Fibroblast of the aortic adventitia (primary cell): ENCODE measurements around the gene XRCC2. TPM values are rescaled to one million over a fixed set of nuclear protein-coding genes. Genes with fewer than 3 reads are reported as not detected.
"Not testable (repeated sequence)": the region's sequence is repeated elsewhere in the genome, so short reads cannot be mapped to it uniquely, and the experiment has no call there.

Experiments used
- DNase-seq: peaks from one replicate; pipeline ENCODE4 v3.0.0-alpha.2; 2010; ENCODE audit warnings: low read depth
- H3K4me3 ChIP-seq: 2 replicates; pipeline ENCODE4 v1.5.1; 2011; ENCODE audit warnings: low read depth, mild to moderate bottlenecking, control low read depth, low read length, moderate library complexity
- total RNA-seq: library from RNA; depleted of rRNA; stranded (reverse); fragments of >200 nt; gene quantifications from 2 replicates; pipeline ENCODE4 v1.2.3, GENCODE V29; 2012; ENCODE audit warnings: low replicate concordance
- TF ChIP-seq, protein P1 (sequence below): IDR thresholded peaks from 2 replicates; pipeline ENCODE4 v1.5.1; 2011; ENCODE audit warnings: mild to moderate bottlenecking, low read length, control low read depth, inconsistent platforms; ENCODE audit not compliant: insufficient read depth

Gene XRCC2
- total RNA-seq, 1 donor = 8.1 TPM

DNA sequence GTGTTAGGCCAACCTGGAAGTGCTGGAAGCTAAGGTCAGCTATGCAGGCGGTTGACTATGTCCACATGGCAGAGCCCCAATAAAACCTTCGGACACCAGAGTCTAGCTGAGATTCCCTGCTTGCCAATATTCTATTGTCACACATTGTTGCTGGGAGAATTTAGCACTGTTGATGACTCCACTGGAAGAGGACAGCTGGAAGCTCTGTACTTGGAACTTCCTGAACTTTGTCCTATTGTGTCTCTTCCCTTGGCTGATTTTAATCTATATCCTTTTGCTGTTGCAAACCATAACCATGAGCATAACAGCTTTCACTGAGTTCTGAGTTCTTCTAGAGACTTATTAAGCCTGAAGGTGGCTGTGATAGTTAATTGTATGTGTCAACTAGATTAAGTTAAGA lies 12.0 kb downstream of the XRCC2 start:
- DNase-seq = no peak
- no peak overlapping the region for H3K4me3 ChIP-seq
- TF ChIP-seq, protein P1, sequence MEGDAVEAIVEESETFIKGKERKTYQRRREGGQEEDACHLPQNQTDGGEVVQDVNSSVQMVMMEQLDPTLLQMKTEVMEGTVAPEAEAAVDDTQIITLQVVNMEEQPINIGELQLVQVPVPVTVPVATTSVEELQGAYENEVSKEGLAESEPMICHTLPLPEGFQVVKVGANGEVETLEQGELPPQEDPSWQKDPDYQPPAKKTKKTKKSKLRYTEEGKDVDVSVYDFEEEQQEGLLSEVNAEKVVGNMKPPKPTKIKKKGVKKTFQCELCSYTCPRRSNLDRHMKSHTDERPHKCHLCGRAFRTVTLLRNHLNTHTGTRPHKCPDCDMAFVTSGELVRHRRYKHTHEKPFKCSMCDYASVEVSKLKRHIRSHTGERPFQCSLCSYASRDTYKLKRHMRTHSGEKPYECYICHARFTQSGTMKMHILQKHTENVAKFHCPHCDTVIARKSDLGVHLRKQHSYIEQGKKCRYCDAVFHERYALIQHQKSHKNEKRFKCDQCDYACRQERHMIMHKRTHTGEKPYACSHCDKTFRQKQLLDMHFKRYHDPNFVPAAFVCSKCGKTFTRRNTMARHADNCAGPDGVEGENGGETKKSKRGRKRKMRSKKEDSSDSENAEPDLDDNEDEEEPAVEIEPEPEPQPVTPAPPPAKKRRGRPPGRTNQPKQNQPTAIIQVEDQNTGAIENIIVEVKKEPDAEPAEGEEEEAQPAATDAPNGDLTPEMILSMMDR = no peak

DNA sequence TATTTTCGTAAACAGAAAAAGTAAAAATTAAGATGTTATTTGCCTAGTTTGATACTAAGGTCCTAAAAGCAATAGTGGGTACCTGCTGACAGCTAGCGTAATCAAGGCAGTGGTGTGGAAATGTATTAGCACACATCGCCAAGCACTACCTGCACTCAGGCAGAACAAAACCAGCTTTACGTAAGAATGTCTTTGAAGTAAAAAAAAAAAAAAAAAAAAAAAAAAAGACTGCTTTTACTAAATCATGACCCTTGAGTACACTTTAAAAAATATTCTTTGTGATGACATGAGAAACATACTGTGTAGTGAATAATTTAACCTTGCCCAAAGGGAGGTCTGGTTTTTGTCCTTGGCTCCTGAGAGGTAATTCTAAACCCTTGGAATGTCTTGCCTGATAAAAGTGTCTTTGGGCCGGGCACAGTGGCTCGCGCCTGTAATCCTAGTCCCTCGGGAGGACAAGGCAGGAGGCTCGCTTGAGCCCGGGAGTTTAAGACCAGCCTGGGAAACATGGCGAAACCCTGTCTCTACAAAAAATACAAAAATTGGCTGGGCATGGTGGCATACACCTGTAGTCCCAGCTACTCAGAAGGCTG lies 12.7 kb downstream of the XRCC2 start:
- DNase-seq = peak; percentile 32
- TF ChIP-seq, protein P1 = no peak

GRCh38 chr7:152661479-152661878 lies 14.5 kb downstream of the XRCC2 start:
- TF ChIP-seq, protein P1 = no peak
- no peak overlapping the region for H3K4me3 ChIP-seq
- no peak for DNase-seq

More for the DNA sequence above, 12.7 kb downstream of the XRCC2 start:
- H3K4me3 ChIP-seq = no peak overlapping the region

DNA sequence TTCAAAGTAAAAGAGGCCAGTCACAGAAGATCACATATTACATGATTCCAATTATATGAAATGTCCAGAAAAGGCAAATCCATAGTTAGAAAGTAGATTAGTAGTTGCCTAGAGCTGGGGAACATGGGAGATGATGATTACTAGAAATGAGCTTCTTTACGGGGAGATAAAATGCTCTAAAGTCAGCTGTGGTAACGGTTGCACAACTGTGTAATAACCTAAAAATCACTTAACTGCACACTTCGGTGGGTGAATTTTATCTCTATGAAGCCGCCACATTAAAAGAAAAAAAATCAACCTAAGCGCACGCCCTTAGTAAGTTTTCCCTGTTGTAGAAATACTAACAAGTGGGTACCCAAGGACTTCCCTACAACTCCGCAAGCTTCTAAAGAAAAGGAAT lies 15.9 kb downstream of the XRCC2 start:
- TF ChIP-seq, protein P1 = no peak
- no peak overlapping the region for H3K4me3 ChIP-seq
- DNase-seq = no peak

DNA sequence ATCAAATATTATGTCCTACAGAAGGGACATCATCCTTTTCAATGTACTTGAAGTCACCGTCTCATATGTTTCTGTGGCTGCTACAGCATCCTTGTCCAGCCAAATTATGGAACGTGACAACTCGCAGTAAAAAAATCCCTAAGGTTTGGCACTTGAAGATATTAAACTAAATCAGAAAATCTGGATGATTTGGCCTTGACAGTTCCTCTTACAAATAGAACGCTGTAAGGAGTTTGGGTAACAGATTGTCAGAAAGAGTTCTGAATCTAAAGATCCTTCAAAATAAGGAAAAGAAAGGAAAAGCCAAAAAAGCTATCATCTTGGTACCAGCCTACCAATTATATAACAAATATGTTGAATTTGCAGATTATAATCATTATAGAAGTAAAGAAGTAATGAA lies 21.0 kb downstream of the XRCC2 start:
- no peak for DNase-seq
- TF ChIP-seq, protein P1 = no peak
- no peak overlapping the region for H3K4me3 ChIP-seq

GRCh38 chr7:152649220-152649619 lies 26.7 kb downstream of the XRCC2 start:
- H3K4me3 ChIP-seq = no peak overlapping the region
- DNase-seq = no peak
- TF ChIP-seq, protein P1 = no peak

DNA sequence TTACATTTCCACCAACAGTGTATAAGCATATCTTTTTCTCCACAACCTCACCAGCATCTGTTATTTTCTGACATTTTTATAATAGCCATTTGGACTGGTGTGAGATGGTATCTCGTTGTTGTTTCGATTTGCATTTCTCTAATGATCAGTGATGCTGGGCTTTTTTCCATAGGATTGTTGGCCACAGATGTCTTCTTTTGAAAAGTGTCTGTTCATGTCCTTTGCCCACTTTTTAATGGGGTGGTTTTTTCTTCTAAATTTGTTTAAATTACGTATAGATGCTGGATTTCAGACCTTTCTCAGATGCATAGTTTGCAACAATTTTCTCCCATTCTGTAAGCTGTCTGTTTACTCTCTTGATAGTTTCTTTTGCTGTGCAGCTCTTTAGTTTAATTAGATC lies 28.9 kb downstream of the XRCC2 start:
- no peak overlapping the region for H3K4me3 ChIP-seq
- TF ChIP-seq, protein P1 = no peak
- no peak for DNase-seq

DNA sequence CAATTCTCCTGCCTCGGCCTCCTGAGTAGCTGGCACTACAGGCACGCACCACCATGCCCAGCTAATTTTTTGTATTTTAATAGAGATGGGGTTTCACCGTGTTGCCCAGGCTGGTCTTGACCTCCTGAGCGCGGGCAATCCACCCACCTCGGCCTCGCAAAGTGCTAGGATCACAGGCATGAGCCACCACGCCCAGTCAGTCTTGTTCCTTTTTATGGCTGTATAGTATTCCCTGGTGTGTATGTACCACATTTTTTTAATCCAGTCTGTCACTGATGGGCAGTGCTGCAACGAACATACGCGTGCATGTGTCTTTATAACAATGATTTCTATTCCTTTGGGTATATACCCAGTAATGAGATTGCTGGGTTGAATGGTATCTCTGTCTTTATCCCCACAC lies 29.4 kb downstream of the XRCC2 start:
- not testable (repeated sequence) for DNase-seq, H3K4me3 ChIP-seq
